Activated T-helper 1 cell treated with Interleukin-2 at 50 U/mL for 16 hours (primary cell): ENCODE measurements around the gene TTC33.

ENCODE experiments used
- DNase-seq: peaks from one replicate; pipeline ENCODE4 v3.0.0-alpha.2; 2020; ENCODE audit warnings: low read depth

TTC33 gene

DNA sequence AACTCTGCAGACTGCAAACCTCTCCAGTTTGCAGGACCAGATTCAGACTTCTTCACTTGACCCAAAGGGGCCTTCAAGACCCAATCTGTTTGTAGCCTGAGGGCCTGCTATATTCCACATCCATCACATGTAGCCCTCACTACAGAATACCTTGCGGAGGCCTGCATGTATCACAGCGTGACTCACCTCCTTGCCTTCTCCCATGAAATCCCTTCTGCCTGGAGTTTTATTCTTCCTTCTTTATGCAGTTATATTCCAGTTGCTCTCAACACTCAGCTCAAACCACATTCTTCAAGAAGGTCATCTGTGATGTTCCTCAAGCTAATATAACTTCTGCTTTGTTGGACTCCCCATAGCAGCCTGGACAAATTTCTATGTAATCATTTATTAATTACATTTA, 274.5 kb downstream of the TTC33 start:
- DNase-seq, result no peak

DNA sequence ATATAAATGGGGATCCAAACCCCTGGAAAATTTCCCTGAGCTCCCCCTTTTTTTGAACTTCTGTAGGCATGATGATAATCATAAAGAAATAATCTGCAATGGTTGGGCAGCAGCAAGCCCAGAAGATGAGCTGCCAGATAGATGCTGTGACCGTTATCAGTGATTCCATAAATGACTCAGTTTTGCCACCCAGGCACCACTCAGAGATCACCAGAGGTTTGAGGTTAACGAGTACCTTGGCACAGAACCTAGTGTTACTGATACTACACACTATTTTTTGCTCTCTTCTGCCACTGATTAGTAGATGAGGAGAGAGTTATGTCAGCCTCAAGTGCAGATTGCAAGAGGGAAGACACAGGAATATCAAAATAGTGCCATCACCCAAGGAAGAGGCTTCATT, 275.4 kb downstream of the TTC33 start:
- DNase-seq, result no peak

DNA sequence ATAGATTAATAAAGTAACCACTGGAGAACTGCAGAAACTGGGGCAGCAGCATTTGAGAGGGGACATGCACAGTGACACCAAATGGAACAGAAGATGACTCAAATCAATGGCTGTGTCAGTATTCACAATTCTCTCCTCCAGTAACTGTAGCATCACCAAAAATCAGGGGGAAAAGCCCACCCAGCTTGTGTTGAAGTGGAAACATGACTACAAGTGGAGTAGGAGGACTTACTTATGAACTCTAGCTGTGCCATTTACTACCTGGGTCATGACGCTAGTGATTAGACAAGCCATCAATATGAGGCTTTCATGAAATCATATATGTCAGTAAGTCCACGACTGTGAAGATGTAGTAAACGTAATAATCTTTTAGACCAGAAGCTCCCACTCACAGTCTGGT, 275.8 kb downstream of the TTC33 start:
- DNase-seq, result no peak

DNA sequence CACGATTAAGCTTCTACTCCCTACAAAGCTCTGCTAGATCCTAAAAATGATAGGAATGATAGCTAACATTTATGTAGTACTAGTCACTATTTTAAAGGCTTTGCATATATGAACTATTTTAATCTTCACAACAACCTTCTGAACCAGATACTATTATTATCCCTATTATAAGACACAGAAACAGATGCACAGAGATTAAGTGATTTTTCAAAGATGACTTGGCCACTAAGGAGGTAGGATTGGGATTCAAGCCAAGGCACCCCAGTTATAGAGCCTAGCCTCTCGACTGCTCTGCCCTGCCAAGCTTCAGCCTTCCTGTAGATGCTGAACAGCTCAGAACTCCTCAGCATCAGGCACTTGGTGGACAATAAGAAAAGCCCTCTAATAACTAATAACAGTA, 277.0 kb downstream of the TTC33 start:
- no peak for DNase-seq

DNA sequence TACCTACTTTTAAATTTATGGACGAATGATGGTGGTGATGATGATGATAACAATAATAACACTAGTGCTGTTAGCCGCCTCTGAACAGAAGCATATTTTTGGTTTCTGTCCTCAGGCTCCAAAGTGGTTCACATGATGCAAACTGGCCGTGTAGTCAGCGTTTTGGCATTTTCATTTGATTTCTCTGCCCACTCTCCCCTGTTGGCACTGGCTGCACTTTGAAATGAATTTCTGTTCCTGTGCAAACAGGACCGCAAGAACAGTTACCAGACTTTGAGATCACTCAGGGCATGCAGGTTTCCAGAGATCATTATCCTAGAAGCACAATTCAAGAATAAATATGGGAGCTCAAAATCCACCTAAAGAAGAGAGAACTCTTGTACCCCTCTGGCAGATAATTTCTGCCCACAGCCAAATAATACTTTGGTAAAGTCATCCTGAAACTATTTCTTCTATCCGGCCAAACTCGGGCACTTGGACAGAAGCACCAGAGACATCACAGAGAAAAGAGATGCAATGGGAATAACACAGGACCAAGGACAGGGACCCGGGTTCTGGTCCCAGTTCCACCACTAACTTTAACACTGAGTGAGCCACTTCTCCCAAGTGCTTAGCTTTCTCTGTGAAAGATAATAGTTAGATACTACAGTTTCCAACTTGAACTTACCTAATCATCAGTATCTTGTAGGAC, 277.8 kb downstream of the TTC33 start:
- DNase-seq, result no peak

DNA sequence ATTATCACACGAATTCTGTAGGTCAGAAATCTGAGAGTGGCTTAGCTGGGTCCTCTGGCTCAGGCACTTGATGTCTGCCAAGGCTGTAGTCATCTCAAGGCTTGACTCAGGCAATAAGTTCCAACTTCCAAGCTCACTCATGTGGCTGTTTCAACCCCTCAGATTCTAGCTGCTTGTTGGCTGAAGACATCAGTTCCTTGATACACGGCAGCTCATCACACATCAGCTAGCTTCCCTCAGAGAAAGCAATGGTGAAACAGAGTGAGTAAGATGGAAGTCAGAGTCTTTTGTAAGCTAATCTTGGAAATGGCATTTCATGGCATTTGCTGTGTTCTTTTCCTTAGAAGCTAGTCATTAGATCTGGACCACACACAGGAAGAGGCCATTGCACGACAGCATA, 280.2 kb downstream of the TTC33 start:
- DNase-seq, result no peak

- DNase-seq, result no peak
Observed at GRCh38 chr5:40474250-40474649, 281.5 kb downstream of the TTC33 start.

DNA sequence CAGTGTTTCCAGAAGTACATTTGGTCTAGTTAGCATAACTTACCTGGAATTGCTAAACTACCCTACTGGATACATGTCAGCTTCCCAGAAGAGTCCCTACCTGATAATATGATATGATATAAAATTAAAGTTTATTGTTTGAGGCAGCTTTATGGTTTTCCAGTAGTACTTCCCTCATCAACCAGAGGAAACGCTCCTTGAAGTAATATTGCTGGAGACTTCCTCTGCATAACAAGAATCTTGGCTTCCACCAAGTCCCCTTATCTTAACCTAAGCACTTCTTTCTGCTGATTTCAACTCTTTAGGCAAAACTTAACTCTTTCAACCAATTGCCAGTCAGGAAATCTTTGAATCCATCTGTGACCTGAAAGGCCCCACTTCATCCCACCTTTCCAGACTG, 290.3 kb downstream of the TTC33 start:
- DNase-seq, result no peak

GRCh38 chr5:40464511-40464910, 291.2 kb downstream of the TTC33 start:
- no peak for DNase-seq
